Right lung (tissue), 5 donors: ENCODE measurements around the gene ZNF770. TPM values are rescaled to one million over a fixed set of nuclear protein-coding genes. Genes with fewer than 3 reads are reported as not detected.

Source experiments
- polyA plus RNA-seq, 5 donors: library from polyadenylated mRNA; unstranded; fragments of 120-200 nt; gene quantifications; one replicate each; pipeline versions ENCODE4 v1.2.1 to v1.2.3, GENCODE V29; 2013; ENCODE audit warnings: inconsistent platforms in 1 of 5, low replicate concordance in 1 of 5; ENCODE audit not compliant: insufficient read length in 5 of 5, insufficient read depth in 1 of 5

ZNF770 gene
- polyA plus RNA-seq, 5 donors = 25.8 to 51.9 (median 43.2) TPM

Other genes with a start within 250 kb of the ZNF770 start
- gene GJD2, start 233.3 kb downstream of the ZNF770 start, polyA plus RNA-seq = under 1 TPM in 1 of 5 donors, not detected in 4; 0.19 TPM
- 100 to 1,000 TPM in 1 of 5 donors, 10 to 100 TPM in 1, 1 to 10 TPM in 3; 1.3 to 342 (median 4.0) TPM for gene ACTC1, start 192.7 kb downstream of the ZNF770 start, polyA plus RNA-seq
- gene AQR, start 18.5 kb downstream of the ZNF770 start, polyA plus RNA-seq = 10 to 100 TPM; 35.2 to 53.4 (median 45.5) TPM
- gene NANOGP8, start 97.0 kb upstream of the ZNF770 start, polyA plus RNA-seq = under 1 TPM in 4 of 5 donors, not detected in 1; 0.25 to 0.48 (median 0.44) TPM